HL-60/S4 treated with retinoic acid at 250 ng/mL for 4 days and 3 days (cell line): ENCODE results near the gene HSPA1A.

Experiments
- in situ Hi-C: fragments of 300-500 bp; cut with MboI; formaldehyde crosslinking; loops from 2 replicates; pipeline ENCODE4 v1.7.0; 2022; ENCODE audit warnings: low sequenced_read_pairs

HSPA1A gene

DNA sequence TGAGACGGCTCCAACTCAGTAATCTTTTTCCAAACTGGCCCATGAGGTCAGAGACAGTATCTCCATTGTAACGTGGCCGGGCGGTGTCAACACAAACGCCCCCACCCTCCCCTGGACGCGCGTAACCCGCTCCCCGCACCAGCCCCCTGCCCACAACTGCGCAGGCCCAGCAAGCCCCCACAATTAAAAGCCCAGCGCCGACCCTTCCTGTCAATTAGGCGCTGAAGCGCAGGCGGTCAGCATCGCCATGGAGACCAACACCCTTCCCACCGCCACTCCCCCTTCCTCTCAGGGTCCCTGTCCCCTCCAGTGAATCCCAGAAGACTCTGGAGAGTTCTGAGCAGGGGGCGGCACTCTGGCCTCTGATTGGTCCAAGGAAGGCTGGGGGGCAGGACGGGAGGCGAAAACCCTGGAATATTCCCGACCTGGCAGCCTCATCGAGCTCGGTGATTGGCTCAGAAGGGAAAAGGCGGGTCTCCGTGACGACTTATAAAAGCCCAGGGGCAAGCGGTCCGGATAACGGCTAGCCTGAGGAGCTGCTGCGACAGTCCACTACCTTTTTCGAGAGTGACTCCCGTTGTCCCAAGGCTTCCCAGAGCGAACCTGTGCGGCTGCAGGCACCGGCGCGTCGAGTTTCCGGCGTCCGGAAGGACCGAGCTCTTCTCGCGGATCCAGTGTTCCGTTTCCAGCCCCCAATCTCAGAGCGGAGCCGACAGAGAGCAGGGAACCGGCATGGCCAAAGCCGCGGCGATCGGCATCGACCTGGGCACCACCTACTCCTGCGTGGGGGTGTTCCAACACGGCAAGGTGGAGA lies at the start of gene HSPA1A, which contains the start of gene HSPA1L:
HSPA1A (plus strand) TSS at position 519 of the 814 bp plus-strand sequence; CDS start at position 733, 214 bp downstream.
HSPA1L (minus strand) TSS at position 259 of the 814 bp plus-strand sequence. CDS start 3,311 bp downstream, outside the sequence.
- in situ Hi-C loops = no loop called here

- in situ Hi-C loops = no loop called here
Measured at GRCh38 chr6:31765559-31765909, 49.8 kb upstream of the HSPA1A start.

GRCh38 chr6:31765910-31766794 lies 49.2 kb upstream of the HSPA1A start:
- in situ Hi-C loops = no loop called here

DNA sequence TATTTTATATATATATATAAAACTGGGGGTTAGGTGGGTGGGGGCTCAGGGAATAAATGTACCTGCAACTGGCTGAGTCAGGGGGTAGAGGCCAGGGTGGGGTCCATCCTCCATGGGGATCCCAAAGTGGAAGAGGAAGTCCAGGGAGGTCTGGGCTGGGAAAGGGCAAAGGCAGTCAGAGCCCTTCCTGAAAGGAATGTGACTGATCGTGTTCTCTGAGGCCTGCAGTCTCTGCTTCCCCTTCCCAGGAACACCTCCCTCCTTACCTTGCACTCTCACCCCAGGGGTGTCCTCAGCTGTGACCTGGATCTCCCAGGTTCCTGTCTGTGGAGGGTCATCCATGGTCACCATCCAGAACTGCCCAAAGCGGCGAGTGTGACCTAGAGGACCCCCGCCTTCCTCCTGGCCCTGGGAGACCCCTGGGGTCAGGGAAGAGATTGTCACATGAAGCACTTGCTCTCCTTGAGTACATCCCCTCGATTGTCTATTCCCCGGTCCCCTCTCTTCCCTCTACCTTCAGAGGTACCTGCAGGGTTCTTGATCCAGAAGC lies 48.2 kb upstream of the HSPA1A start:
- in situ Hi-C loops = no loop called here

- in situ Hi-C loops = no loop called here
Measured at GRCh38 chr6:31768363-31769257, 46.7 kb upstream of the HSPA1A start.

GRCh38 chr6:31769684-31770371 lies 45.5 kb upstream of the HSPA1A start:
- in situ Hi-C loops = no loop called here

- in situ Hi-C loops = no loop called here
Measured at GRCh38 chr6:31770860-31771259, 44.5 kb upstream of the HSPA1A start.

DNA sequence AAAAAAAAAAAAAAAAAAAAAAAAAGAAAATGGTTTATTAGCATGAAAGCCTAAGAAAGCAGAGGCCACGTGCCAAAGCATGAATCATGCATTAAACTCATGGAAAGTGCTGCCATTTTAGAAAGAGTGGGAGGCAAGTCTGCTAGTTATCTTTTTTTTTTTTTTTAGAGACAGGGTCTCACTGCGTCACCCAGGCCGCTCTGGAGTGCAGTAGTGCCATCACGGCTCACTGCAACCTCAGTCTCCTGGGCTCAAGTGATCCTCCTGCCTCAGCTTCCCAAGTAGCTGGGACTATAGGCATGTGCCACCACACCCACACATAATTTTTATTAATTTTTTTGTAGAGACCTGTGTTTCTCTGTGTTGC lies 43.4 kb upstream of the HSPA1A start:
- in situ Hi-C loops = no loop called here

DNA sequence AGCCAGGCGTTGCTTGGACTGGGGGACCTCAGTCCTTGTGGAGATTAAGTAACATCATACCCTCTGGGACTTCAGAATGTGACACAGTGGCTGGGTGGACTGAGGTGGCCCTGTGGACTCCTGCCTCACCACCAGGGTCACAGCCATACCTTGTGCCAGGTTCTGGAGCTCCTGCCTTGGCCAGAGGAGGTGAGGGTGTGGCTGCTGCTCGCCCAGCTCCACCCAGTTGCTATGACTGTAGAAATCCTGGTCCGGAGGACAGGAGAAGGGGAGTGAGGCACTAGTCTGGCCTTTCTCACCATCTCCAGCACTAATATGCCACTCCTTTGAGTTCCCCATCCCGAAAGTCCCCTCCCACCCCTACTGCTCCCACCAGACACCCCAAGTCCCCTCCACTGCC lies 40.2 kb upstream of the HSPA1A start:
- in situ Hi-C loops = no loop called here

DNA sequence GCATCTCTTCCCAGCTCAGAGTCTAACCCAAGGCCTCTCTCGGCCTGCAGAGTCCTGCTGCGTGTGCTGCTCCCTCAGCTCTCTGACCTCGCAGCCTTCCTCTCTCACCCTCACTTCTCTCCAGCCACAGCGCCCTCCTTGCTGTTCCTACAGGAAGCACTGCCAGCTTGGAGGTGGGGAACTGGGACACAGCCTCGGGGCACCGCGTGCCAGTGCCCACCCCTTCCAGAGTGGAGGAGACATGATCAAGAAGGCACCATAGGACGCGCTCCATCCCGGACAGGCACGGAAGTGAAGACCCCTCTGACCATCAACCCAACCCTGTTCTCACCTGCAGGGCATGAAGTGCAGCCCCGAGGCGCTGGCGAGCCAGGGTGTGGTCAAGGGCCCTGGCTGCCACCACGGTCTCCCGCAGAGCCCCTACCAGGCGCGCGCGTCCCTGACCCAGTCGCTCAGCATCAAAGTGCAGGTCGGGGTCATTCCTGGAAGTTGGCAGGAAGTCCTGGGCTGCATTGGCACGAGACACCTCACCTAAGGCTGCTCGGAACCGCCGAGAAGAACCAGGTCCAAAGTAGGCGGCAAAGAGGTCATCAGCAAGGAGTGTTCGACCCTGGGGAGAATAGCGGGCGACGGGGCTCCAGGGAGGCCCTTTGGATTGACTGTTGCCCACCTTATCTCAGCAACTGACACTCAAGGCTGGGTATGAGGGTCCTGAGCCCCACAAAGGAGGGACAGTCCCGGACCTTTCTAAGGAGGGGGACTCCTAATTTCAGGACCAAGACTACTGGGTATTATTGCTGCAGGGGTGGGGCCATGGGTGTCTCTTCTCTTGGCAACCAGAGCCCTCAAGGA lies 39.5 kb upstream of the HSPA1A start:
- in situ Hi-C loops = no loop called here

DNA sequence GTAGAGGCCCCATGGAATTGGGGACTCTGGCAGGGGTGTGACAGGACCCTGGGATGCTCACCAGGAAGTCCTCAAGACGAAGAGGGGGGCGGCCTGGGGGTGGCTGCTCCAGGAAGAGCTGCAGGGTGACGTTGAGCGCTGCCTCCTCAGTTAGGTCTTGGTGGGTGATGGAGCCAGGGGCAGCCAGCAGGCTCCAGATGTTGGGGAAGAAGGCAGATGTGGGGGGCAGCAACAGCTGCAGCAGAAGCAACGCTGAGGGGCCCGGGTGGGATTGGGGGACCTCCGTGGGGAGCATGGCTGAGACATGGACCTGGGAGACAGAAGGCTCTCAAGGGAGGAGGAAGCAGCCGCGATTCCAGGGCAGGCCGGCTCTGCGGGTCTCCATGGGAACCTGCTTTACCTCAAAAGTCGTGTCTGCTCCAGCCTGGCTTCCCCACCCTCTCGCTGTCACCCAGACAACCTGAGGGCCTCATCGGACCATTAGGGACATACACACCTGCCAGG lies 38.8 kb upstream of the HSPA1A start:
- in situ Hi-C loops = no loop called here

- in situ Hi-C loops = no loop called here
Measured at GRCh38 chr6:31776989-31777666, 38.2 kb upstream of the HSPA1A start, which contains the start of gene VWA7. VWA7 (minus strand) TSS chr6:31777328; CDS start chr6:31776779, 549 bp downstream.

GRCh38 chr6:31777667-31778050 lies 37.7 kb upstream of the HSPA1A start:
- in situ Hi-C loops = no loop called here

- in situ Hi-C loops = no loop called here
Measured at GRCh38 chr6:31778193-31778592, 37.1 kb upstream of the HSPA1A start.

- in situ Hi-C loops = no loop called here
Measured at GRCh38 chr6:31778999-31779885, 36.1 kb upstream of the HSPA1A start.

DNA sequence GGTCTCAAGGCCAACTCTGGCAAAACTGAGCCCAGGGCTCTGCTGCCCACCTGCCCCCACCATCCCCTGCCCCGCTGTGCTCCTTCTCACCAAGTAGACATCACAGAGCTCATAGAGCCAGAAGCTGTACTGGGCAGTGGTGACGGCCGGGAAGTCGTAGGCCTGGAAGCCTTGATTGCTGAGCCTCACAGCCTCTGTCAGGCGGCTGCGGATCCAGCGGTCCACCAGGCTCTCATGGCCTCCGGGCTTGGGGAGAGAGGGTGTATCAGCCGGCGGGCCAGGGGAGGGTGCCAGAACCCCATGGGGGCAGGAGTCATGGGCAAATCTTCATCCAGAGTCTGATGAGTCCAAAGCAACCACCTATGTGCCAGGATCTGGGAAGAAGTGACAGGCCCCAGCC lies 35.4 kb upstream of the HSPA1A start:
- in situ Hi-C loops = no loop called here

GRCh38 chr6:31780507-31781243 lies 34.7 kb upstream of the HSPA1A start:
- in situ Hi-C loops = no loop called here
